Naive thymus-derived CD4-positive, alpha-beta T cell (primary cell): ENCODE measurements around the gene ARPC1B. TPM values are rescaled to one million over a fixed set of nuclear protein-coding genes. Genes with fewer than 3 reads are reported as not detected.
"Not testable (repeated sequence)": the region's sequence is repeated elsewhere in the genome, so short reads cannot be mapped to it uniquely, and the experiment has no call there.

ENCODE experiments used
- ATAC-seq: fragments of 150-1000 bp; cut with Tn5 transposase; 2 replicates; pipeline ENCODE4 v1.10.0; 2021; ENCODE audit warnings: mild to moderate bottlenecking, moderate library complexity
- CTCF ChIA-PET: fragments of 350-600 bp; sonication (Branson Sonifier 250); formaldehyde crosslinking; loops from one replicate; lab custom pipeline; 2021; ENCODE audit warnings: antibody characterized with exemption; lab: Charles Lee
- POLR2A ChIA-PET: fragments of 350-600 bp; sonication (Branson Sonifier 250); formaldehyde crosslinking; loops from one replicate; lab custom pipeline; 2021; ENCODE audit warnings: antibody characterized with exemption, inconsistent platforms; lab: Charles Lee
- DNase-seq, 9 donors: peaks; one replicate each; pipeline versions ENCODE4 v3.0.0 to v3.0.0-alpha.2; 2020 to 2022; ENCODE audit warnings: mixed read lengths in 1 of 9
- H3K27ac ChIP-seq: one replicate; pipeline ENCODE4 v1.7.0; 2013; ENCODE audit warnings: mild to moderate bottlenecking, low read depth, low read length, moderate library complexity
- H3K27me3 ChIP-seq, 2 donors: one replicate each; pipeline ENCODE4 v1.7.0; 2013; ENCODE audit warnings: low read length in 2 of 2, mild to moderate bottlenecking in 2 of 2, moderate library complexity in 2 of 2; ENCODE audit not compliant: control insufficient read depth in 2 of 2, insufficient read depth in 2 of 2
- H3K36me3 ChIP-seq, 3 experiments: 1 replicate in 2 of 3; 2 replicates in 1 of 3; pipeline ENCODE4 v1.7.0; 2013; ENCODE audit warnings: low read length in 3 of 3, mild to moderate bottlenecking in 3 of 3, moderate library complexity in 1 of 3; ENCODE audit not compliant: insufficient read depth in 3 of 3, control insufficient read depth in 2 of 3
- H3K4me1 ChIP-seq, 2 donors: one replicate each; pipeline ENCODE4 v1.7.0; 2013; ENCODE audit warnings: low read length in 2 of 2, mild to moderate bottlenecking in 2 of 2, moderate library complexity in 1 of 2; ENCODE audit not compliant: control insufficient read depth in 2 of 2, insufficient read depth in 2 of 2
- H3K4me3 ChIP-seq: 2 replicates; pipeline ENCODE4 v1.7.0; 2013; ENCODE audit warnings: mild to moderate bottlenecking, low read length
- H3K9me3 ChIP-seq, 3 experiments: 1 replicate in 2 of 3; 2 replicates in 1 of 3; pipeline ENCODE4 v1.7.0; 2013; ENCODE audit warnings: low read length in 3 of 3; ENCODE audit not compliant: control insufficient read depth in 2 of 3
- H3K27ac Mint-ChIP-seq, 9 donors: one replicate each; pipeline ENCODE4 v1.8.0; 2020 to 2022; ENCODE audit warnings: mixed read lengths in 9 of 9, mild to moderate bottlenecking in 8 of 9, moderate library complexity in 5 of 9, inconsistent platforms in 2 of 9
- H3K27me3 Mint-ChIP-seq, 5 donors: one replicate each; pipeline ENCODE4 v1.8.0; 2021 to 2022; ENCODE audit warnings: mixed read lengths in 5 of 5, mild to moderate bottlenecking in 1 of 5
- H3K36me3 Mint-ChIP-seq, 5 donors: one replicate each; pipeline ENCODE4 v1.8.0; 2020 to 2022; ENCODE audit warnings: mixed read lengths in 5 of 5, mild to moderate bottlenecking in 3 of 5, inconsistent platforms in 1 of 5
- H3K4me1 Mint-ChIP-seq, 7 donors: one replicate each; pipeline ENCODE4 v1.8.0; 2020 to 2022; ENCODE audit warnings: mixed read lengths in 7 of 7, mild to moderate bottlenecking in 3 of 7, inconsistent platforms in 1 of 7
- H3K4me3 Mint-ChIP-seq, 10 donors: one replicate each; pipeline ENCODE4 v1.8.0; 2020 to 2022; ENCODE audit warnings: mild to moderate bottlenecking in 10 of 10, mixed read lengths in 10 of 10, moderate library complexity in 6 of 10, inconsistent platforms in 2 of 10
- H3K9me3 Mint-ChIP-seq, 11 donors: one replicate each; pipeline ENCODE4 v1.8.0; 2020 to 2022; ENCODE audit warnings: mixed read lengths in 11 of 11, mild to moderate bottlenecking in 4 of 11, inconsistent platforms in 1 of 11, moderate library complexity in 1 of 11
- intact Hi-C, 2 donors: fragments of 100-400 bp; cut with micrococcal nuclease; formaldehyde crosslinking; loops; one replicate each; pipeline ENCODE4 v1.15.1; 2023
- polyA plus RNA-seq, 2 donors: library from polyadenylated mRNA; unstranded; fragments of 300-500 nt; fragmentation: Illumina TruSeq; gene quantifications; one replicate each; pipeline ENCODE4 v1.2.3, GENCODE V29; 2021
- total RNA-seq, 6 experiments: library from RNA in 5 of 6; stranded (reverse) in 5 of 6; gene quantifications; 1 replicate in 5 of 6; 2 replicates in 1 of 6; pipeline ENCODE4 v1.2.3 and lab custom pipeline; 2021 to 2026

Gene ARPC1B
- total and polyA plus RNA-seq, 7 experiments from 2014 or later: 88.1 to 575 (median 217) TPM

- H3K27ac Mint-ChIP-seq: peak overlapping the region in 2 of 9 donors; percentile 14 to 70
- not testable (repeated sequence) for H3K4me3 ChIP-seq
- POLR2A ChIA-PET: interaction anchor here (1.0 to 1.2 kb wide), 2 partner anchors 41 to 51 kb away, joined by 3 read pairs; partner anchors contain the start of gene ARPC1B
Observed at GRCh38 chr7:99415513-99416127, 41.1 kb downstream of the ARPC1B start.

GRCh38 chr7:99418260-99418659, 43.7 kb downstream of the ARPC1B start:
- H3K36me3 Mint-ChIP-seq: peaks cover 7 to 37% (median 16%) of the 10 kb centered on the region in 5 donors
- H3K27ac ChIP-seq: no peak overlapping the region
- ChIA-PET CTCF (no interaction called here), POLR2A (no interaction called here)
- H3K9me3 Mint-ChIP-seq: peaks cover 0 to 1% (median 0%) of the 10 kb centered on the region in 11 donors
- no peaks in the 10 kb centered on the region for H3K27me3 ChIP-seq
- no peak for DNase-seq
- peaks cover under 1 to 9% (median 1%) of the 10 kb centered on the region in 7 donors for H3K4me1 Mint-ChIP-seq
- H3K4me3 Mint-ChIP-seq: no peak overlapping the region
- peak overlapping the region in 2 of 9 donors; percentile 14 to 26 for H3K27ac Mint-ChIP-seq
- H3K36me3 ChIP-seq: peaks cover 13 to 85% (median 17%) of the 10 kb centered on the region in 3 experiments
- H3K27me3 Mint-ChIP-seq: no peaks in the 10 kb centered on the region
- H3K4me1 ChIP-seq: no peaks in the 10 kb centered on the region
- no peaks in the 10 kb centered on the region for H3K9me3 ChIP-seq
- intact Hi-C loops: no loop called here
- ATAC-seq: no peak
- no peak overlapping the region for H3K4me3 ChIP-seq

More at GRCh38 chr7:99415513-99416127, 41.1 kb downstream of the ARPC1B start:
- H3K4me3 Mint-ChIP-seq, H3K9me3 Mint-ChIP-seq, H3K4me1 ChIP-seq, H3K27ac ChIP-seq, CTCF ChIA-PET, DNase-seq, H3K9me3 ChIP-seq, ATAC-seq, intact Hi-C loops, H3K27me3 ChIP-seq, H3K27me3 Mint-ChIP-seq: not testable (repeated sequence)
- Mint-ChIP-seq H3K36me3 (peaks cover 7 to 43% (median 28%) of the 10 kb centered on the region in 5 donors), H3K4me1 (peaks cover 10 to 22% (median 16%) of the 10 kb centered on the region in 7 donors)
- peaks cover 27 to 88% (median 29%) of the 10 kb centered on the region in 3 experiments for H3K36me3 ChIP-seq

- Mint-ChIP-seq H3K9me3 (peaks cover 0 to 1% (median 0%) of the 10 kb centered on the region in 11 donors), H3K27me3 (no peaks in the 10 kb centered on the region), H3K4me1 (peaks cover 0 to 7% (median 0%) of the 10 kb centered on the region in 7 donors), H3K27ac (peak overlapping the region in 1 of 9 donors; percentile 30), H3K4me3 (no peak overlapping the region), H3K36me3 (peaks cover 7 to 36% (median 15%) of the 10 kb centered on the region in 5 donors)
- H3K9me3 ChIP-seq: no peaks in the 10 kb centered on the region
- ChIA-PET CTCF (interaction anchor here (1.4 kb wide), 1 partner anchor 54 kb away, joined by 4 read pairs; no protein-coding TSS in a partner anchor), POLR2A (interaction anchor here (1.4 kb wide), 1 partner anchor 11 kb away, joined by 5 read pairs; the partner anchor contains the start of genes BUD31 and PDAP1)
- no peaks in the 10 kb centered on the region for H3K27me3 ChIP-seq
- no peak for DNase-seq
- peak; percentile 28 for ATAC-seq
- intact Hi-C loops: no loop called here
- H3K4me1 ChIP-seq: no peaks in the 10 kb centered on the region
- peaks cover 13 to 89% (median 17%) of the 10 kb centered on the region in 3 experiments for H3K36me3 ChIP-seq
- H3K4me3 ChIP-seq: no peak overlapping the region
- no peak overlapping the region for H3K27ac ChIP-seq
Observed at GRCh38 chr7:99419323-99420021, 44.9 kb downstream of the ARPC1B start.

- H3K36me3 Mint-ChIP-seq: peaks cover 3 to 30% (median 9%) of the 10 kb centered on the region in 5 donors
Observed at GRCh38 chr7:99420213-99420612, 45.7 kb downstream of the ARPC1B start.

GRCh38 chr7:99420986-99421385, 46.5 kb downstream of the ARPC1B start:
- Histone ChIP-seq H3K9me3 (no peaks in the 10 kb centered on the region), H3K4me3 (no peak overlapping the region), H3K4me1 (no peaks in the 10 kb centered on the region), H3K27ac (no peak overlapping the region), H3K27me3 (no peaks in the 10 kb centered on the region), H3K36me3 (peaks cover 13 to 93% (median 17%) of the 10 kb centered on the region in 3 experiments)
- no peak overlapping the region for H3K4me3 Mint-ChIP-seq
- peaks cover 3 to 26% (median 9%) of the 10 kb centered on the region in 5 donors for H3K36me3 Mint-ChIP-seq
- intact Hi-C loops: no loop called here
- ChIA-PET CTCF (interaction anchor here (0.9 kb wide), 1 partner anchor 58 kb away, joined by 3 read pairs; no protein-coding TSS in a partner anchor), POLR2A (interaction anchor here (0.7 to 1.4 kb wide), 2 partner anchors 12 to 90 kb away, joined by 5 to 7 read pairs; partner anchors contain the start of genes BUD31 and PDAP1)
- H3K27ac Mint-ChIP-seq: peak overlapping the region in 2 of 9 donors; percentile 14 to 21
- H3K4me1 Mint-ChIP-seq: no peaks in the 10 kb centered on the region
- H3K9me3 Mint-ChIP-seq: peaks cover 0 to 1% (median 0%) of the 10 kb centered on the region in 11 donors
- DNase-seq (no peak), ATAC-seq (no peak)
- no peaks in the 10 kb centered on the region for H3K27me3 Mint-ChIP-seq

More at GRCh38 chr7:99420213-99420612, 45.7 kb downstream of the ARPC1B start:
- H3K36me3 ChIP-seq: peaks cover 13 to 89% (median 17%) of the 10 kb centered on the region in 3 experiments
- peak overlapping the region in 2 of 9 donors; percentile 26 to 59 for H3K27ac Mint-ChIP-seq
- no peaks in the 10 kb centered on the region for H3K9me3 ChIP-seq
- ChIA-PET CTCF (interaction anchor here (1.4 kb wide), 1 partner anchor 55 kb away, joined by 4 read pairs; no protein-coding TSS in a partner anchor), POLR2A (interaction anchor here (1.4 kb wide), 1 partner anchor 11 kb away, joined by 5 read pairs; the partner anchor contains the start of genes BUD31 and PDAP1)
- ATAC-seq (peak; percentile 9), DNase-seq (no peak)
- no peak overlapping the region for H3K27ac ChIP-seq
- H3K4me1 ChIP-seq: no peaks in the 10 kb centered on the region
- H3K4me3 ChIP-seq: no peak overlapping the region
- peaks cover 0 to under 1% (median 0%) of the 10 kb centered on the region in 7 donors for H3K4me1 Mint-ChIP-seq
- H3K27me3 Mint-ChIP-seq: no peaks in the 10 kb centered on the region
- peaks cover 0 to 1% (median 0%) of the 10 kb centered on the region in 11 donors for H3K9me3 Mint-ChIP-seq
- intact Hi-C loops: no loop called here
- no peak overlapping the region for H3K4me3 Mint-ChIP-seq
- H3K27me3 ChIP-seq: no peaks in the 10 kb centered on the region

GRCh38 chr7:99422186-99422585, 47.7 kb downstream of the ARPC1B start:
- Histone ChIP-seq H3K27ac (no peak overlapping the region), H3K4me3 (no peak overlapping the region), H3K4me1 (no peaks in the 10 kb centered on the region), H3K36me3 (peaks cover 7 to 81% (median 17%) of the 10 kb centered on the region in 3 experiments), H3K27me3 (no peaks in the 10 kb centered on the region), H3K9me3 (no peaks in the 10 kb centered on the region)
- Mint-ChIP-seq H3K27me3 (no peaks in the 10 kb centered on the region), H3K4me1 (no peaks in the 10 kb centered on the region), H3K4me3 (no peak overlapping the region), H3K27ac (peak overlapping the region in 1 of 9 donors; percentile 46), H3K9me3 (peaks cover 0 to 1% (median 0%) of the 10 kb centered on the region in 11 donors), H3K36me3 (peaks cover 3 to 18% (median 9%) of the 10 kb centered on the region in 5 donors)
- intact Hi-C loops: no loop called here
- ChIA-PET CTCF (interaction anchor here (0.6 kb wide), 1 partner anchor 34 kb away, joined by 3 read pairs; no protein-coding TSS in a partner anchor), POLR2A (interaction anchor here (0.6 kb wide), 1 partner anchor 16 kb away, joined by 6 read pairs; no protein-coding TSS in a partner anchor)
- DNase-seq (no peak), ATAC-seq (no peak)
